Measurements from ENCODE around the gene GASK1A.

Gene GASK1A

GRCh38 chr3:43072361-43072760 is 93.2 kb downstream of the GASK1A start:
- no peak for DNase-seq

- DNase-seq, result no peak
Observed at GRCh38 chr3:43073116-43073835, 94.2 kb downstream of the GASK1A start.

DNA sequence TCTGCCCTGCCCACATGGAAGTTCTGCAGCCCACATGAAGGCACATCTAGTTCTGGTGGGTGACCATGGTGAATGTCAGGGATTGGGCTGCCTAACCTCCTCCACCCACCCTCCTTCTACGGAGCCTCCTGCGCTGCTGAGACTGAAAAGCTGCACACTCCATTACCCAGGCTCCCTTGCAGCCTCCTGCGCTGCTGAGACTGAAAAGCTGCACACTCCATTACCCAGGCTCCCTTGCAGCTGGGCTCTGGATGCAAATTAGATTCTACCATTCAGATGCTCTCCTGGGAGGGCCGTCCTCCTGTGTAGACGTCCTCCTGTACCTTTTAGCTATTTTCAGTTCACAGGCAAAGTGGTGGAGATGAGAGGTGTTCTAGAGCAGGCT is 94.7 kb downstream of the GASK1A start:
- no peak for DNase-seq

- DNase-seq, result no peak
Observed at GRCh38 chr3:43074482-43074881, 95.4 kb downstream of the GASK1A start.

- DNase-seq, result no peak
Observed at GRCh38 chr3:43074901-43075689, 96.0 kb downstream of the GASK1A start.

DNA sequence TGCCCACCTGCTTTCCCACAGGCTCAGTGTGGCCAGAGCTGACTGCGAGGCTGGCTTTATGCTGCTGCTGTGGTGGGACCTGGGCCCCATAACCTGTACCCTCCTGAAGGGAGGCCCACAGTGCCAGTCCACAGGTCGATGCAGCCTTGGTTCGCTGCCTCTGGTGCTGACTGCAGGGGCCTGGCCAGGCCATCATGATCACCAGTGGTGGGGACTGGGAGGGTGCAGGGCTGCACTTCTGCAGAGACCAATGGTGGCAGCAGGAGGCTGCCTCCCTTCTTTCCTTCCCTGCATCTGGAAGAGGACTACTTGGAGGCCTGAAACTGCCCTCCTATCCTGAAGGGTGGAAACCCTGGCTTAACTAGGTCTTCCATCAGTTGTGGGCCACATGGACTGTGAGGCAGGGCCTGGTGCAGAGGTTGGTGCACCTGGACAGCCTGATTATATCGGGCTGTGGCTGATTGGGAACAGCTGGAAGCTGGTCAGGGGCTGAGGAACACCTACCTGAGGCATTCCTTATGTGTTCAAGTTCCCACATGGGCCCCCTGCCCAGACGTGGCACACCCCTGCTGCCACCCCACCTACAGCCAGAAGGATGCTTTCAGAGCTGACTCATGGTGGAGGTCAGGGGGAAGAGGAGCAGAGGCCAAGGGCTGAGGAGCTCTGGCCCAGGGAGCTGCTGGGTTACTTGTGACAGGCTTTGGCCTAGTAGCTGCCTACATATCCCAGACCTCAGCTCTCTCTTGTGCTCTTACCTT is 97.0 kb downstream of the GASK1A start:
- DNase-seq, result no peak

- no peak for DNase-seq
Observed at GRCh38 chr3:43076857-43077256, 97.7 kb downstream of the GASK1A start.

GRCh38 chr3:43077261-43077660 is 98.2 kb downstream of the GASK1A start:
- no peak for DNase-seq

DNA sequence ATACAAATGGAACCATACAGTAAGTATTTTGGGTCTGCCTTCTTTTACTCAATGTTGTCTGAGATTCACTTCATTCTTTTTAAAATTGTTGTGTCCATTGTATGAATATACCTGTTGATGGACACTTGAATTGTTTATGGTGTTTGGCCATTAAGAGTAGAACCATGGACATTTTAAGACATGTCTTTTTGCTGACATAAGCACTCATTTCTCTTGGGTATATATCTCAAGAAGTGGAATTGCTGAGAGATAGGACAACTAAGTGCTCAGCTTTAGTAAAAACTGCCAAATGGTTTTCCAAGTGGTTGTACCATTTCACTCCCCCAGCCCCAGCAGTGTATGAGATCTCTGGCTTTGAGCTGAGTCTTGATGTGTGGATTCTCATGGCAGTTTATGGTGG is 98.6 kb downstream of the GASK1A start:
- DNase-seq, result no peak

DNA sequence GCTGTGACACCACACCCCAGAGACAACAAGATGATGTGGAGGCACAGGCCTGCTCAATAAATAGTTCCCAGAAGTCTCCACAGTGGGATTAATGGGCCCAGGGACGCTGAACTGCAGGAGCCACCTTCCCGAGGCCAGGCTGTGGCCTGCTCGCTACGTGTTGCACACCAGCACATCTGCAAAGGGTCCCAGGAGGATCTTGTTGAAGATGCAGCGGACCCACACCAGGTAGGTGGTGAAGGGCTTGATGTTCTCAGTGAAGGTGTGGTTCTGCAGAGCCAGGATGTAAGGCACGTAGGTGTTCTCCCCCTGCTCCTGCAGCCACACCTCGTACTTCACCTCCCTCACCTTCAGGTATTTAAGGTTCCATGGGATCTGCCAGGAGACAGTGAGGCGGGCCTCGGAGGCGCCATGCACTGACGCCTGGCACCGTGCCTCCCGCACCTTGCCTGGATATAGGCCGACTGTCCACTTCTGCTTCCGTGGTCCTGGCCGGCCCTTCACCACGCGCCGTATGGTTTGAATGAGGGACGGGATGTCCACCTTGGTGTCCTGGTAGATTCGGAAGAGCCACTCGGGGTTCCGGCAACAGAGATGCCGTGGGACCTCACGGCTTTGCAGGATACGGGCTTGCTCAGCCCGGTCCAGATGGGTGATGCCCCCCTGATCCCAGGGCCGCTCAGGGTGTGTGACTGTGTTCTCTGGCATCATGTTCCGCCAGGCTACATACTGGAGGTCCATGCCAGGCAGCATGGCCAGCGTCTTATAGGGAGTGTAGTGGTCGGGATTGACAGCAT is 100.6 kb downstream of the GASK1A start:
- DNase-seq, result no peak

DNA sequence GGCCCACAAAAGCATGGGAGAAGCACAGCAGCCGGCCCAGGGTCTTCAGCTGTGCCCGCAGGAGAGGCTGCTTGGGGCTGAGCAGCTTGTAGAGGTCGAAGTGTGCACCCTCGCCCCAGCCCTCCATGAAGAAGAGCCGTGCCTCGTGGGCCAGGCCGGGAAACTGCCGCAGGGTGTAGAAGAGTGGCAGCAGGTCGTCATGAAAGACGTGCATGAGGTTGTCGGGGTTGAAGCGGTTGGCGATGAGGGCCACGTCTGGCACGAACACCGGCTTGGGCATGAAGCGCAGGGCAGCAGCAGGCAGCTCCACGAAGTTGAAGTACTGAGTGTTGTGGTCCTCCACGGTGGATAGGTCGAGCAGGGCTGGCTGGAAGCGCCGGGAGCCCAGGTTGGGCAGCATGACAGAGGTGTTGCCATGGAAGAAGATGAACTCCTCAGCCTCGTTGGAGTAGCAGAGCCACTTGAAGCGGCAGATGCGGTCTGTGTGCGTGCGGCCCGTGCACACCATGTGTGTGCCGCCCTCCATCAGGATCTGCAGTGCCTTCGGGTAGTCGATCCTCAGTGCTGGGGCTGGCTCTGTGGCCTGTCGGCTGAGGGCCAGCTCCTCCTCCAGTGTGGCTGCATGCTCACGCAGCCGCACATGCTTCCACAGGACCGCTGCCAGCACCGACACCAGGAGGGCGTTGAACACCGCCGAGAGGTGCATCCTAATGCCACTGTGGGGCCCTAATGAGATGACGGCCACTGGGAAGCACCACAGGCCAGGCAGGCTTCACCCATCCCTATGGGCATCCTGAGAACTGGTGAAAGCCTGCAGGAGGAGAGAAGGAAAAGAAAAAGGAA is 101.8 kb downstream of the GASK1A start:
- DNase-seq, result no peak

- DNase-seq, result no peak
Observed at GRCh38 chr3:43081796-43082195, 102.7 kb downstream of the GASK1A start.

GRCh38 chr3:43082457-43082856 is 103.3 kb downstream of the GASK1A start:
- DNase-seq, result no peak

DNA sequence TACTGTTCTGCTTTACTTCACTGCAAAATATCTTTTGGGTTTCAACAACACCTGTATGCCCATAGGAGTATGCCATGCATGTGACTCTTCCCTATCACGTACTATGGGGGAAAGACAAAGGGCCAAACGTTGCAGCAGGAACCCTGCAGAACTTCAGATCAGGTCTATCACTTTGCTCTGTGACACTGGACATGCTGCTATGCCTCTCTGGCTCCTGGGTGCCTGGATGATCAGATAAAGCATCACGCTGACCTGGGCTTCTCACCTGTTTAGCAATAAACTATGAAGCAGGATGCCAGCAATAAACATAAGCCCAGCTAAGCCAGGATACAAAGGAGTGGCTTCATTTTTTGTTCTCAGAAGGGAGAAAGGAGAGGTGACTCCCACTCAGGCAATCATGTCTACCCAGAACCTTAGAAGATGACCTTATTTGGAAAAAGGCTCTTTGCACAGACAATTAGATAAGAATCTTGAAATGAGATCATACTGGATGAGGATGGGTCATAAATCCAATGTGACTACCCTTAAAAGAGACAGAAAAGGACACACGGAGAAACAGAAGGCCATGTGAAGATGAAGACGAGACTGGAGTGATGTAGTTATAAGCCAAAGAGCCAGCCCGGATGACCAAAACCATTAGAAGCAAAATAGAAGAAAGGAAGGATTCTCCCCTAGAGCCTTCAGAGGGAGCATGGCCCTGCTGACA is 107.5 kb downstream of the GASK1A start:
- no peak for DNase-seq

DNA sequence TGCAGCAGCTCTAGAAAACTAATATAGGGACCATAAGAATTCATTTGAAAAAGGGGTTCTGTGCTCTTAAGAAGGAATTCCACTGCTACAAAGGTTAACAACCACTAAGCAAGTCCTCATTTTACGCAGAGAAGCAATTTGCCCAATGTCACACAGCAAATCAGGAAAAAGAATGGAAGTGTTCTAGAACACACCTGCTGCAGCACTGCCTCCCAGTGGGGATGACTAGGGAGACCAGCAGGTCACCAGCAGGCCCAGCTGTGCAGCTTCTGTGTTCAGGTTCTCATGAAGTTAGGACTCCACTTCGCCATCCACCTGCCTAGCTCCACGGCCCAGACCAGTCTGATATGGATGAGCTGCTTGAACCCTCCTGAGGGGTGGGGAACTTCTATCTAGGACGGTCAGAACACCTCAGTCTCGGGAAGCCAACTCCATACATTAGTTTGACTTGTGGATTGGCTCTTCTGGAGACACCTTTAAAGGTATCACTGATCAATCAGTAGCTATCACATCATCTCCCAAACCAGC is 108.2 kb downstream of the GASK1A start:
- no peak for DNase-seq

DNA sequence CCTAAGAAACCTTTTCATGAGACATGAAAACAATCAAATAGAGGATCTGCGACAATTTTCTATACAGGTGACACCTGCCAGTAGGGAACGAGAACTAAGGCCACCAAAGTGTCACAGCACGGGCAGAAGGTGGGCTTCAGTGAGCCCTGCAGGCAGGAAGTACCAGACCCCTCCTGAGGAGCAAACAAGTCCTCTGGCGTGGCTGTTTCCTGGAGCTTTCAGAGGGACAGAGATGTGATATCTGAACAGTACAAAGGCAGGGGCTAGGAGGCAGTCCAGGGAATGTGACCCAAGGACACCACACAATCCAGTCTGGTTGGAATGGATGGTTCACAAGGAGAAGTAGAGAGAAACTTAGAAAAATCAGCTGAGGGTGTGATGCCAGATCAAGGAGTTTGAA is 110.0 kb downstream of the GASK1A start:
- DNase-seq, result no peak

DNA sequence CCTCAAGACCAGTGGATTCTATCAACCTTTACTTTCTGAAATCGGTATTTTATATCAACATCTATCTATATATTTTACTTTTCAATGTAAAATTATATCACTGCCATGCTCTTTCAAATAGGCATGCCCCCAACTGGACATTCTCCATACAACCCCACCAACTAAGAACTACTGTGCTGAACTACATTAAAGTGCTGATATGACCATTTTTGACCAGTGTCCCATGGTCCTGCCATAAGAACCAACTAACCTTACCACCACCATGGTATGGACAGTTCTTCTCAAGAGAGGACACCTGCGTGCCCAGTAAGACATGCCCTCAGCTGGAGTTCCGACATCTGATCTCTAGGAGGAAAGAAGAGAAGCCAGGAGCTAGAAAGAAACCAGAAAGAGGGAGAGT is 111.1 kb downstream of the GASK1A start:
- no peak for DNase-seq

- no peak for DNase-seq
Observed at GRCh38 chr3:43091481-43091880, 112.4 kb downstream of the GASK1A start.

- no peak for DNase-seq
Observed at GRCh38 chr3:43093006-43093405, 113.9 kb downstream of the GASK1A start.

DNA sequence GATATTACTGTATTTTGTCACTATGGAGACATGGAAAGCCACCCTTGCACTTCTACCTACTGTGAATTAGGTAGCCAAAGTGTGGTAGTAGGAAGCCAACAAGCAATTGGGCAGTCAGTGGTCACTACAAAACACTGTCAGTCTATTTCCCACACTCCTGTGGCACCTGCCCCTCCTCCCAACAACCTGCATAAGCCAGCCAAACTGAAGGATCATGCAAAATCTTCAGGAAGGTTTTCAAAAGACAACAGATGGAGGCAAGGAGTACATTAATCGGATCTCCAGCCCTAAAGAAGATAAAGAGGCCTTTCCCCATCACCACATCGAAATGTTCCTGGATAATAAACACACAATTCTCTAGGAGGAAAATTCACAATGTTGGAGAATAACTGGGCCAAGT is 114.9 kb downstream of the GASK1A start:
- DNase-seq, result no peak

- DNase-seq, result no peak
Observed at GRCh38 chr3:43094381-43094780, 115.3 kb downstream of the GASK1A start.

Measured in 8988T (cell line).